Esophagus mucosa (tissue), 1 donor: ENCODE results near the gene ULK1. TPM values are rescaled to one million over a fixed set of nuclear protein-coding genes. Genes with fewer than 3 reads are reported as not detected.

Experiments
- total RNA-seq: library from RNA; stranded (reverse); gene quantifications from one replicate; pipeline ENCODE4 v1.2.4, GENCODE V29; 2023
- donor health status: DM: yes; HTN: yes; CAD: no.

The ULK1 gene
- total RNA-seq, 1 donor from 2014 or later = 12.8 TPM

Other genes with a start within 250 kb of the ULK1 start
- 20.8 TPM for gene SFSWAP, start 183.5 kb upstream of the ULK1 start, total RNA-seq
- 2.2 TPM for gene MMP17, start 66.2 kb upstream of the ULK1 start, total RNA-seq
- gene PUS1, start 34.7 kb downstream of the ULK1 start, total RNA-seq = 20.5 TPM
- 26.1 TPM for gene EP400, start 55.3 kb downstream of the ULK1 start, total RNA-seq
- gene DDX51, start 249.7 kb downstream of the ULK1 start, total RNA-seq = 9.0 TPM
- gene NOC4L, start 249.8 kb downstream of the ULK1 start, total RNA-seq = 18.1 TPM